Sigmoid colon (tissue), 7 donors: ENCODE data around the gene CDKN2C. TPM values are rescaled to one million over a fixed set of nuclear protein-coding genes. Genes with fewer than 3 reads are reported as not detected.
"Not testable (repeated sequence)": the region's sequence is repeated elsewhere in the genome, so short reads cannot be mapped to it uniquely, and the experiment has no call there.

Experiments used
- DNase-seq: peaks from one replicate; pipeline ENCODE4 v3.0.0-alpha.2; 2019
- H3K27ac ChIP-seq, 4 donors: fragments of 200-600 bp; sonication (generic); one replicate each; pipeline ENCODE4 v1.5.1; 2016 to 2019; ENCODE audit warnings: mild to moderate bottlenecking in 1 of 4
- H3K27me3 ChIP-seq, 3 donors: fragments of 200-600 bp; sonication (generic); one replicate each; pipeline ENCODE4 v1.5.1; 2019; ENCODE audit warnings: mild to moderate bottlenecking in 1 of 3
- H3K36me3 ChIP-seq, 4 donors: fragments of 200-600 bp; sonication (generic); one replicate each; pipeline ENCODE4 v1.5.1; 2016 to 2019
- H3K4me1 ChIP-seq, 4 donors: fragments of 200-600 bp; sonication (generic); one replicate each; pipeline ENCODE4 v1.5.1; 2017 to 2019
- H3K4me3 ChIP-seq, 4 donors: fragments of 200-600 bp; sonication (generic); one replicate each; pipeline ENCODE4 v1.5.1; 2017 to 2019; ENCODE audit warnings: mild to moderate bottlenecking in 2 of 4, moderate library complexity in 1 of 4
- H3K9me3 ChIP-seq, 4 donors: fragments of 200-600 bp in 3 of 4; sonication (generic) in 3 of 4; one replicate each; pipeline versions ENCODE4 v1.5.1 to v1.6.1; 2013 to 2019
- CTCF ChIP-seq, 4 experiments: fragments of 450-650 bp in 3 of 4; fragments of 200-600 bp in 1 of 4; IDR thresholded peaks; one replicate each; pipeline ENCODE4 v1.5.1; 2016 to 2019; ENCODE audit warnings: antibody characterized with exemption in 4 of 4, mild to moderate bottlenecking in 3 of 4, moderate library complexity in 2 of 4
- EP300 ChIP-seq, 4 donors: sonication (generic); formaldehyde crosslinking; IDR thresholded peaks; one replicate each; pipeline ENCODE4 v1.6.1; 2017; ENCODE audit warnings: antibody characterized with exemption in 4 of 4
- POLR2A ChIP-seq, 2 donors: fragments of 450-650 bp; IDR thresholded peaks; one replicate each; pipeline ENCODE4 v1.6.1; 2016; ENCODE audit warnings: antibody characterized with exemption in 2 of 2, mild to moderate bottlenecking in 2 of 2, moderate library complexity in 2 of 2
- POLR2AphosphoS5 ChIP-seq, 4 donors: sonication (generic); formaldehyde crosslinking; IDR thresholded peaks; one replicate each; pipeline ENCODE4 v1.6.1; 2017; ENCODE audit warnings: antibody characterized with exemption in 4 of 4
- WGBS, 2 donors: extraction: QIAGEN DNeasy Blood & Tissue Kit; methylation state at CpG; one replicate each; pipeline ENCODE4 v1.1.7; 2013; 5-methylcytosine and 5-hydroxymethylcytosine counted together
- intact Hi-C: fragments of 100-400 bp; cut with DNase I; formaldehyde crosslinking; loops from one replicate; pipeline ENCODE4 v1.15.1; 2023
- polyA plus RNA-seq, 3 donors: library from polyadenylated mRNA; stranded (reverse); fragments of 200-250 nt; gene quantifications; one replicate each; pipeline ENCODE4 v1.2.3, GENCODE V29; 2013
- total RNA-seq, 4 donors: library from RNA; depleted of rRNA; stranded (reverse); fragments of >200 nt; gene quantifications; one replicate each; pipeline ENCODE4 v1.1.0, GENCODE V29; 2016
- donor health status: healthy with polysubstance abuse.
- donor health status: Bipolar disorder and iron deficiency.
- donor health status: healthy.

The CDKN2C gene
- total and polyA plus RNA-seq, 7 donors: 10.9 to 31.7 (median 25.8) TPM

- DNase-seq: no peak
- Histone ChIP-seq H3K9me3 (no peaks in the 10 kb centered on the region), H3K36me3 (no peaks in the 10 kb centered on the region), H3K4me3 (no peak overlapping the region), H3K4me1 (no peaks in the 10 kb centered on the region), H3K27ac (no peak overlapping the region), H3K27me3 (no peaks in the 10 kb centered on the region)
- intact Hi-C loops: no loop called here
- WGBS, 2 donors: 64 to 74% methylated on average over 1 of the region's 1 CpG
- TF ChIP-seq POLR2A (IDR thresholded peaks at IDR 0.05) (no peak), POLR2AphosphoS5 (IDR thresholded peaks at IDR 0.05) (no peak), EP300 (IDR thresholded peaks at IDR 0.05) (no peak), CTCF (IDR thresholded peaks at IDR 0.05) (no peak)
Measured at GRCh38 chr1:50995651-50996050, 25.6 kb downstream of the CDKN2C start.

- Histone ChIP-seq H3K27me3 (no peaks in the 10 kb centered on the region), H3K36me3 (no peaks in the 10 kb centered on the region), H3K9me3 (no peaks in the 10 kb centered on the region), H3K4me3 (no peak overlapping the region), H3K27ac (no peak overlapping the region), H3K4me1 (no peaks in the 10 kb centered on the region)
- 85 to 88% methylated on average over 3 of the region's 3 CpGs for WGBS, 2 donors
- no peak for DNase-seq
- intact Hi-C loops: no loop called here
- TF ChIP-seq EP300 (IDR thresholded peaks at IDR 0.05) (no peak), POLR2A (IDR thresholded peaks at IDR 0.05) (no peak), POLR2AphosphoS5 (IDR thresholded peaks at IDR 0.05) (no peak), CTCF (IDR thresholded peaks at IDR 0.05) (no peak)
Measured at GRCh38 chr1:50996083-50996482, 26.0 kb downstream of the CDKN2C start.

GRCh38 chr1:50999375-50999774 is 29.3 kb downstream of the CDKN2C start:
- DNase-seq, H3K9me3 ChIP-seq, H3K4me1 ChIP-seq, H3K27ac ChIP-seq, H3K36me3 ChIP-seq, intact Hi-C loops, H3K27me3 ChIP-seq, H3K4me3 ChIP-seq: not testable (repeated sequence)
- WGBS, 2 donors: 61 to 86% methylated on average over 1 of the region's 1 CpG

GRCh38 chr1:51000160-51000559 is 30.1 kb downstream of the CDKN2C start:
- no peak for DNase-seq
- Histone ChIP-seq H3K4me3 (no peak overlapping the region), H3K36me3 (no peaks in the 10 kb centered on the region), H3K27ac (no peak overlapping the region), H3K27me3 (no peaks in the 10 kb centered on the region), H3K4me1 (no peaks in the 10 kb centered on the region), H3K9me3 (no peaks in the 10 kb centered on the region)
- WGBS, 2 donors: 80 to 95% methylated on average over 1 of the region's 1 CpG
- TF ChIP-seq POLR2A (IDR thresholded peaks at IDR 0.05) (no peak), CTCF (IDR thresholded peaks at IDR 0.05) (no peak), POLR2AphosphoS5 (IDR thresholded peaks at IDR 0.05) (no peak), EP300 (IDR thresholded peaks at IDR 0.05) (no peak)
- intact Hi-C loops: no loop called here

GRCh38 chr1:51000651-51001050 is 30.6 kb downstream of the CDKN2C start:
- no peak for DNase-seq
- Histone ChIP-seq H3K27me3 (no peaks in the 10 kb centered on the region), H3K36me3 (no peaks in the 10 kb centered on the region), H3K4me1 (no peaks in the 10 kb centered on the region), H3K27ac (no peak overlapping the region), H3K4me3 (no peak overlapping the region), H3K9me3 (no peaks in the 10 kb centered on the region)
- intact Hi-C loops: no loop called here
- TF ChIP-seq EP300 (IDR thresholded peaks at IDR 0.05) (no peak), CTCF (IDR thresholded peaks at IDR 0.05) (no peak), POLR2A (IDR thresholded peaks at IDR 0.05) (no peak), POLR2AphosphoS5 (IDR thresholded peaks at IDR 0.05) (no peak)
- 46 to 48% methylated on average over 2 of the region's 2 CpGs for WGBS, 2 donors
